AG09319 (cell line): ENCODE data around the gene DCAF6.

Experiments
- DNase-seq: peaks from one replicate; pipeline ENCODE4 v3.0.0-alpha.2; 2010; ENCODE audit warnings: low read depth; ENCODE audit errors: extremely low read depth
- TF ChIP-seq, protein P1 (sequence below): IDR thresholded peaks from 2 replicates; pipeline ENCODE4 v1.5.1; 2011; ENCODE audit warnings: low read depth, mild to moderate bottlenecking, inconsistent platforms, low read length, moderate library complexity

Gene DCAF6

DNA sequence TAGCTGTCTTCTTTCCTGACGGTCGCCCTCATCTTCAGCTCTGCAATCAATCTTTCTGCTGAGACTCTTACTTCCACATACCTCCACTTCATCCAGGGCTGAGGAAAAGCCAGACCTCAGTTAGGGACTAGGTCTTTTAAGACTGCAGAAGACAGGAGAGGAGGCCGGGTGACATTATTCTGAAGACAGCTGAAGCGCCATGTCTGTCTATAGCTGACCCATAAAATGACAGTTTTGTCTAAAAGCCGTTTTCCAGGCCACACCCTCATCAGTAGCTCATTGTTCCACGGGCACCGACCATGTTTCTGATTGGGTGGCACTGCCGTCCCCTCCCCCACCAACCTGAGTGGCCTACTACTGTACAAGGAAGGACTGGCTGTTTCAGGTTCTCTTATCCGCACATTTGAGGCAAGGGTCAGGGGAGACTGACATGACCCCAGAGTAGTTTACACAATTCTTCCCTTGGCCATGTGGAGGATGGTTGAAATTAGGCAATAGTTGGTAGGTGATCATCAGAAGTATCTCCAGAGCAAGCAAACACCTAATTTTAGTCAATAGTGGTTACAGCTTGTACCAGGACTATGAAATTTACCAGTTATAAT, 22.5 kb upstream of the DCAF6 start, which contains the start of gene ADCY10:
ADCY10 (minus strand) TSS at position 240 of the 602 bp plus-strand sequence. CDS start 8,994 bp downstream, outside the sequence.
- DNase-seq = no peak
- TF ChIP-seq, protein P1, sequence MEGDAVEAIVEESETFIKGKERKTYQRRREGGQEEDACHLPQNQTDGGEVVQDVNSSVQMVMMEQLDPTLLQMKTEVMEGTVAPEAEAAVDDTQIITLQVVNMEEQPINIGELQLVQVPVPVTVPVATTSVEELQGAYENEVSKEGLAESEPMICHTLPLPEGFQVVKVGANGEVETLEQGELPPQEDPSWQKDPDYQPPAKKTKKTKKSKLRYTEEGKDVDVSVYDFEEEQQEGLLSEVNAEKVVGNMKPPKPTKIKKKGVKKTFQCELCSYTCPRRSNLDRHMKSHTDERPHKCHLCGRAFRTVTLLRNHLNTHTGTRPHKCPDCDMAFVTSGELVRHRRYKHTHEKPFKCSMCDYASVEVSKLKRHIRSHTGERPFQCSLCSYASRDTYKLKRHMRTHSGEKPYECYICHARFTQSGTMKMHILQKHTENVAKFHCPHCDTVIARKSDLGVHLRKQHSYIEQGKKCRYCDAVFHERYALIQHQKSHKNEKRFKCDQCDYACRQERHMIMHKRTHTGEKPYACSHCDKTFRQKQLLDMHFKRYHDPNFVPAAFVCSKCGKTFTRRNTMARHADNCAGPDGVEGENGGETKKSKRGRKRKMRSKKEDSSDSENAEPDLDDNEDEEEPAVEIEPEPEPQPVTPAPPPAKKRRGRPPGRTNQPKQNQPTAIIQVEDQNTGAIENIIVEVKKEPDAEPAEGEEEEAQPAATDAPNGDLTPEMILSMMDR = no peak

DNA sequence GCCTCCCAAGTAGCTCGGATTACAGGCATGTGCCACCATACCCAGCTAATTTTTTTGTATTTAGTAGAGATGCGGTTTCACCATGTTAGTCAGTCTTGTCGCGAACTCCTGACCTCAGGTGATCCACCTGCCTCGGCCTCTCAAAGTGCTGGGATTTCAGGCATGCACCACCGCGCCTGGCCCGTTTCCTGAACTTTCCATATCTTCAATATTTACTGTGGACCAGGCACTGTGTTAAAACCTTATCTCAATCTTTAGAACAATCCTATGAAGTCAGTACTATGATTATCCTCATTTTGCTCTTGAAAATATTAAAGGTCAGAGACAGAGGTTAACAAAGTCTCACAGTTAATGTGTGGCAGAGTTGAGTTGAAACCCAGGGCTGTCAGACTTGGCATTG, 20.9 kb upstream of the DCAF6 start:
- TF ChIP-seq, protein P1 = no peak
- no peak for DNase-seq

DNA sequence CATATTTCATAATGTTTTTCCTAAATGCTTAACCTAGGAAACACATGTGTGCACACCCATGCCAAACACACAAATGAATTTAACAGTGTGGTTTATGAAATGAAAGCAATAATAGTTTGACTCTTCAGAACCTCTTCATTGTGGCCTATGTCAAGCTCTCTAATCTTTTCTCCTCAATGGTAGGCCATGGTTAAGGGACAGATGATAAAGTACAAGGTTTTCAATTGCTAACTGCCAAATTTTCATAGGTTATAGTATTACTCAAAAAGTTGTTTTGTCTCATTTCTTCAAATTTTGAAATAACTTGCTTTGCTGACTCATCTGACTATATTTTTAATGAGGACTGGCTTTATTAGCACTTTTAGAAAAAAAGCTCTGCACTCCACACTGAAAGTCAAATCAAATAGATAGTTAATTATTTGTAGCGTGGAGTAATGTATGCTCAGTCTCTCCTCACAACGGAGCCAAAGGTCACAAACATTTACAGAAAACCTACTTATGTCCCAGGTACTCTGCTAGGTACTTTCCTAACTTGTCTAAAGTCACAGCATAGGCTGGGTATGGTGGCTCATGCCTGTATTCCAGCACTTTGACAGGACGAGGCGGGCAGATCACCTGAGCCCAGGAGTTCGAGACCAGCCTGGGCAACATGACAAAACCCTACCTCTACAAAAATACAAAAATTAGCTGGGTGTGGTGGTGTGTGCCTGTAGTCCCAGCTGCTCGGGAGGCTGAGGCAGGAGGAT, 19.5 kb upstream of the DCAF6 start:
- DNase-seq = no peak
- TF ChIP-seq, protein P1 = no peak

DNA sequence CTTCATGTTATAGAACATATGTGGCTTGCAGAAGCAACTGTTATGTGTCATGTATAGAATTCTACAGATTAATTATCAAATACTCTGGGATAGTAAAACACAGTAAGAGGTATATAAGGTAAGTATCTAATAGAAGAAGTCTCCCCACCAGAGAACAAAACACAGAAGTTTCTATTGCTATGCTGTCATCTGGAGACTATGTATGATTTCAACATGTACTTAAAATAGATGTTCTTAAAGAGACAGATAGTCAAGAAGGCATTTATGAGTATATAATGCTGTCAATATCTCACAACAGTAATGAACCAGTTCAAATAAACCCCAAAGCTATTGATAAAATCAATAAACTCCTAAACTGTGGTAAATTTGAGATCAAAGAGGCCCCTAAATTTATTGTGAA, 14.5 kb upstream of the DCAF6 start:
- no peak for DNase-seq
- TF ChIP-seq, protein P1 = no peak

DNA sequence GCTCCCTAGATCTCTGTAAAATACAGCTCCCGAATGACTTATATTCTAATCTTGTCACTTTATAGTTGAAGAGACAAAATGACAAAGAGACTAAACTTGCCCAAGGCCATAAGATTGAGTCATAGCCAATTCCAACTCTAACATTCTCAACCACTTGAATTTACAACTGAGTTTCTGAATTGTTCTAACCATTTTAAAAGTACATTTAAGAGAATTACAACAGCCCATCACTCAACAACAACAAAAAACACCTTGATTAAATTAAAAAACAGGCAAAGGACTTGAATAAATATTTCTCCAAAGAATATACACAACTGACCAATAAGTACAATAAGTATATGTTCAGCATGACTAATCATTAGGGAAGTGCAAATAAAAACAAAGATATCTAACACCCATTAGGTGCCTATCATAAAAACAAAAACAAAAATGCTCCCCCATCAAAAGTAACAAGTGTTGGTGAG, 13.8 kb upstream of the DCAF6 start:
- TF ChIP-seq, protein P1 = no peak
- no peak for DNase-seq

DNA sequence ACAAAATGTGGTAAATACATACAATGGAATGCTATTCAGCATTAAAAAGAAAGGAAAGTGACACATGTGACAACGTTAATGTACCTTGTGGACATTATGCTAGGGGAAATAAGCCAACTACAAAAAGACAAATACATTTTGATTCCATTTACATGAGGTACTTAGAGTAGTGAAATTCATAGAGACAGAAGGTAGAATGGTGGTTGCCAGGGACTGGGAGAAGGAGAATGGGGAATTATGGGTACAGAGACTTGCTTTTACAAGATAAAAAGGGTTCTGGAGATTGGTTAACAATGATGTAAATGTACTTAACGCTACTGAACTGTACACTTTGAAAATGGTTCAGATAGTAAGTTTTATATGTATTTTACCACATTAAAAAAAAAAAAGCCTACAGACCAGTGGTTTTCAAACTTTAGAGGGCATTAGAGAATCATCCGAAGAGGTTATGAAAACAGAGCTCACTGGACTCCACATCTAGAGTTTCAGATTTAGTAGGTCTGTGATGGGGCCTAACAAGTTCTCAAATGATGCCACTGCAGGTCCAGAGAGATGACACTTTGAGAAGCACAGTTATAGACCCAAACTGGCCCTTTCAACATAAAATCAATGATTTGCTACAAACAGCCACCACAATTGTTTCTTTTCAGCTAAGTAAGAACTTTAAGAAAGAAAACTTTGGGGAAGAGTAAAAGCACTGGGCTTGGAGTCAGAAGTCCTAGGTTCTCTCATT, 13.0 kb upstream of the DCAF6 start:
- no peak for DNase-seq
- TF ChIP-seq, protein P1 = no peak

DNA sequence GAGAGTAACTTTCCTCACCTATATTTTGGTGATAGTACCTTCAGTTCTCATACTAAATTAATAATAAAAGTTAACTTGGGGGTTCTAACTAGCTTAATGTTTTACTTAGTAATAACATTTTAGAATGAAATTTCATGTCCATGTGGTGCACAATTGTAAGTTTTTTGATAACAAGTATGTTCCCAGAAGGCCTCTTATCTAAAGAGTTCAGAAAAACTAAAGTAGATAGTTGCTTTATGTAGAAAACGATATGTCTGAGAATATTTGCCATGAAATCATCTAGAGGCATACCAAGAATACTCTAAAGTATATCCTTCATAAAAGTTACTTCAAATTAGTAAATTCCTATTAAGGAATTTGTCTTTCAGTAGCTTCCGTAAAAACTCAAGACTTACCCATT, 12.4 kb upstream of the DCAF6 start:
- TF ChIP-seq, protein P1 = no peak
- DNase-seq = no peak
